ENCODE measurements around the gene SH3PXD2A. TPM values are rescaled to one million over a fixed set of nuclear protein-coding genes. Genes with fewer than 3 reads are reported as not detected.
A peak's percentile ranks its signal among the peaks of the same experiment; 100 is the strongest.

Gene SH3PXD2A
- total RNA-seq, 2 experiments from 2014 or later = 6.9 to 7.0 TPM

GRCh38 chr10:103592186-103593021 is 263.0 kb downstream of the SH3PXD2A start:
- Histone ChIP-seq H3K4me3 (ENCODE audit: low read length) (no peak overlapping the region), H3K4me1 (ENCODE audit: insufficient read depth, low read length) (no peaks in the 10 kb centered on the region), H3K9me3 (ENCODE audit: control insufficient read depth in 1 of 2, insufficient read depth in 1 of 2, low read length in 2 of 2) (no peaks in the 10 kb centered on the region), H3K36me3 (ENCODE audit: insufficient read depth, low read length) (no peaks in the 10 kb centered on the region), H3K27me3 (ENCODE audit: control insufficient read depth in 1 of 2, insufficient read depth in 2 of 2, low read length in 2 of 2) (no peaks in the 10 kb centered on the region), H3K27ac (ENCODE audit: low read depth in 1 of 2, low read length in 2 of 2) (no peak overlapping the region)
- intact Hi-C loops (cut with DNase I, micrococcal nuclease) = loop anchor here in 1 of 2 experiments (5.0 kb wide), 1 partner anchor 175 kb away; no protein-coding TSS in a partner anchor
- Mint-ChIP-seq H3K27me3 (no peaks in the 10 kb centered on the region), H3K36me3 (ENCODE audit: low read depth) (no peaks in the 10 kb centered on the region), H3K9me3 (no peaks in the 10 kb centered on the region), H3K27ac (no peak overlapping the region), H3K4me1 (ENCODE audit: low read depth) (peaks cover 4% of the 10 kb centered on the region), H3K4me3 (no peak overlapping the region)
- DNase-seq (peak in 10 of 14 experiments; percentile 10 to 58 (median 26)), ATAC-seq (ENCODE audit: poor library complexity) (peak; percentile 80)
- peak; percentile 49 for TF ChIP-seq CTCF (IDR thresholded peaks at IDR 0.05)
- ChIA-PET POLR2A (no interaction called here), CTCF (no interaction called here)

GRCh38 chr10:103590744-103591291 is 264.6 kb downstream of the SH3PXD2A start:
- no peaks in the 10 kb centered on the region for H3K27me3 ChIP-seq (ENCODE audit: control insufficient read depth in 1 of 2, insufficient read depth in 2 of 2, low read length in 2 of 2)
- no peaks in the 10 kb centered on the region for H3K4me1 ChIP-seq (ENCODE audit: insufficient read depth, low read length)
- peaks cover 0 to 1% of the 10 kb centered on the region in 2 experiments for H3K9me3 ChIP-seq (ENCODE audit: control insufficient read depth in 1 of 2, insufficient read depth in 1 of 2, low read length in 2 of 2)
- H3K4me1 Mint-ChIP-seq (ENCODE audit: low read depth) = peaks cover 5% of the 10 kb centered on the region
- ChIA-PET CTCF (no interaction called here), POLR2A (no interaction called here)
- ATAC-seq (ENCODE audit: poor library complexity) (no peak), DNase-seq (no peak)
- no peak overlapping the region for H3K4me3 ChIP-seq (ENCODE audit: low read length)
- H3K9me3 Mint-ChIP-seq = no peaks in the 10 kb centered on the region
- intact Hi-C loops (cut with DNase I, micrococcal nuclease) = loop anchor here in 1 of 2 experiments (5.0 kb wide), 1 partner anchor 174 kb away; no protein-coding TSS in a partner anchor
- no peak overlapping the region for H3K27ac ChIP-seq (ENCODE audit: low read depth in 1 of 2, low read length in 2 of 2)
- TF ChIP-seq CTCF (IDR thresholded peaks at IDR 0.05) = no peak
- H3K27ac Mint-ChIP-seq = no peak overlapping the region
- H3K36me3 ChIP-seq (ENCODE audit: insufficient read depth, low read length) = no peaks in the 10 kb centered on the region
- H3K4me3 Mint-ChIP-seq = no peak overlapping the region
- no peaks in the 10 kb centered on the region for H3K36me3 Mint-ChIP-seq (ENCODE audit: low read depth)
- H3K27me3 Mint-ChIP-seq = no peaks in the 10 kb centered on the region

- Mint-ChIP-seq H3K36me3 (ENCODE audit: low read depth) (no peaks in the 10 kb centered on the region), H3K27me3 (no peaks in the 10 kb centered on the region), H3K4me3 (no peak overlapping the region), H3K4me1 (ENCODE audit: low read depth) (peaks cover 5% of the 10 kb centered on the region), H3K9me3 (no peaks in the 10 kb centered on the region), H3K27ac (no peak overlapping the region)
- no peak overlapping the region for H3K4me3 ChIP-seq (ENCODE audit: low read length)
- DNase-seq (no peak), ATAC-seq (ENCODE audit: poor library complexity) (no peak)
- H3K4me1 ChIP-seq (ENCODE audit: insufficient read depth, low read length) = peaks cover 2% of the 10 kb centered on the region
- no peaks in the 10 kb centered on the region for H3K27me3 ChIP-seq (ENCODE audit: control insufficient read depth in 1 of 2, insufficient read depth in 2 of 2, low read length in 2 of 2)
- intact Hi-C loops (cut with DNase I, micrococcal nuclease) = loop anchor here in 1 of 2 experiments (5.0 kb wide), 1 partner anchor 173 kb away; no protein-coding TSS in a partner anchor
- POLR2A ChIA-PET = no interaction called here
- no peaks in the 10 kb centered on the region for H3K36me3 ChIP-seq (ENCODE audit: insufficient read depth, low read length)
- peaks cover 0 to 9% of the 10 kb centered on the region in 2 experiments for H3K9me3 ChIP-seq (ENCODE audit: control insufficient read depth in 1 of 2, insufficient read depth in 1 of 2, low read length in 2 of 2)
- TF ChIP-seq CTCF (IDR thresholded peaks at IDR 0.05) = no peak
- CTCF ChIA-PET = no interaction called here
- H3K27ac ChIP-seq (ENCODE audit: low read depth in 1 of 2, low read length in 2 of 2) = no peak overlapping the region
Measured at GRCh38 chr10:103590060-103590459, 265.3 kb downstream of the SH3PXD2A start.
